Measurements from ENCODE around the gene GDF7.

- TF ChIP-seq CTCF (IDR thresholded peaks at IDR 0.05; ENCODE audit: extremely low read depth in 1 of 2, insufficient read depth in 1 of 2, low read depth in 1 of 2, low read length in 2 of 2): no peak
- TF ChIP-seq POLR2A (IDR thresholded peaks at IDR 0.05; ENCODE audit: low read depth, low read length): no peak
- TF ChIP-seq MAX (IDR thresholded peaks at IDR 0.05; ENCODE audit: insufficient read depth, insufficient read length): no peak
- TF ChIP-seq POLR2AphosphoS5 (IDR thresholded peaks at IDR 0.05; ENCODE audit: insufficient read depth, low read depth, low read length): no peak
- no peak for TF ChIP-seq EZH2 (IDR thresholded peaks at IDR 0.05; ENCODE audit: borderline replicate concordance, low read depth, low read length, severe bottlenecking)
These were observed 31.8 kb upstream of the GDF7 start for GRCh38 chr2:20635113-20635510.
